ENCODE data around the gene PIK3CD.
A peak's percentile ranks its signal among the peaks of the same experiment; 100 is the strongest.

Gene PIK3CD

DNA sequence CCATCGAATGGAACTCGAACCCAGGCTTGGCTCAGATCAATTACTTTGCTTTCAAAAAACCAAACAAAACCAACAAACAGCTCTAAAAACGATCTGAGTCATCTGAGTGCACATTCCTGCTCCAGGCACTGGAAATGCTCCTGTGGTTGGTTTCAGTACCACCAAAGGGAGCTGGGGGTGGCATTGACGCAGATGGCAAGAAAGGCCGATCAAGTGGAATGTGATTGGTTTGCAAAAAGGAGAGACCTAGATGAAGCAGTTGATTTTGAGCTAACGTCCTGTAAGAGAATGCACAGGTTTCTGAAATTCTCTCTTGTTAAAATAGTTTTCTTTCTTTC, 39.5 kb downstream of the PIK3CD start:
- H3K4me3 ChIP-seq (ENCODE audit: low read depth, low read length): no peak overlapping the region
- peak; percentile 75 for DNase-seq (ENCODE audit: low read depth, low spot score)
- in situ Hi-C loops (cut with HindIII; ENCODE audit: low sequenced_read_pairs): no loop called here
- TF ChIP-seq, protein P1, sequence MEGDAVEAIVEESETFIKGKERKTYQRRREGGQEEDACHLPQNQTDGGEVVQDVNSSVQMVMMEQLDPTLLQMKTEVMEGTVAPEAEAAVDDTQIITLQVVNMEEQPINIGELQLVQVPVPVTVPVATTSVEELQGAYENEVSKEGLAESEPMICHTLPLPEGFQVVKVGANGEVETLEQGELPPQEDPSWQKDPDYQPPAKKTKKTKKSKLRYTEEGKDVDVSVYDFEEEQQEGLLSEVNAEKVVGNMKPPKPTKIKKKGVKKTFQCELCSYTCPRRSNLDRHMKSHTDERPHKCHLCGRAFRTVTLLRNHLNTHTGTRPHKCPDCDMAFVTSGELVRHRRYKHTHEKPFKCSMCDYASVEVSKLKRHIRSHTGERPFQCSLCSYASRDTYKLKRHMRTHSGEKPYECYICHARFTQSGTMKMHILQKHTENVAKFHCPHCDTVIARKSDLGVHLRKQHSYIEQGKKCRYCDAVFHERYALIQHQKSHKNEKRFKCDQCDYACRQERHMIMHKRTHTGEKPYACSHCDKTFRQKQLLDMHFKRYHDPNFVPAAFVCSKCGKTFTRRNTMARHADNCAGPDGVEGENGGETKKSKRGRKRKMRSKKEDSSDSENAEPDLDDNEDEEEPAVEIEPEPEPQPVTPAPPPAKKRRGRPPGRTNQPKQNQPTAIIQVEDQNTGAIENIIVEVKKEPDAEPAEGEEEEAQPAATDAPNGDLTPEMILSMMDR (IDR thresholded peaks at IDR 0.05; ENCODE audit: low read depth, low read length): no peak

DNA sequence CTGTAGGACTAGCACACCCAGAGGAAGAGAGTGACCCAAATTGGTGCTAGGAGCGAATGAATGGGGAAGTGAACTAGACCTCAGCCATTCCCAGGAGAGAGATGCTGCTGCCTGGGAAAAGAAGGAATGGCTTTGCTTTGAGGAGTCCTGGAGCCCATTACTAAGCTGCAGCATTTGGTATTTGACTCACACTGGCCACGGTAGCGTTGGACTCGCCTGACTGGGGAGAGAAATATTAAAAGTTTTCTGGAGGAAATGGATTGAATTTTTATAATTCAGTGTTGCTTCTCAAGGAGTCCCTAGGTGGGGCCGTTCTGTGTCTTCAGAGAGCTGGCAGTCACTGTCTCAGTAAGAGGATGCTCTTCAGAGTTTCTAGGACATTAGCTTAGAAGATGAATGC, 40.2 kb downstream of the PIK3CD start:
- TF ChIP-seq, protein P1 (IDR thresholded peaks at IDR 0.05; ENCODE audit: low read depth, low read length): peak; percentile 20
- H3K4me3 ChIP-seq (ENCODE audit: low read depth, low read length): no peak overlapping the region
- in situ Hi-C loops (cut with HindIII; ENCODE audit: low sequenced_read_pairs): no loop called here
- DNase-seq (ENCODE audit: low read depth, low spot score): no peak

DNA sequence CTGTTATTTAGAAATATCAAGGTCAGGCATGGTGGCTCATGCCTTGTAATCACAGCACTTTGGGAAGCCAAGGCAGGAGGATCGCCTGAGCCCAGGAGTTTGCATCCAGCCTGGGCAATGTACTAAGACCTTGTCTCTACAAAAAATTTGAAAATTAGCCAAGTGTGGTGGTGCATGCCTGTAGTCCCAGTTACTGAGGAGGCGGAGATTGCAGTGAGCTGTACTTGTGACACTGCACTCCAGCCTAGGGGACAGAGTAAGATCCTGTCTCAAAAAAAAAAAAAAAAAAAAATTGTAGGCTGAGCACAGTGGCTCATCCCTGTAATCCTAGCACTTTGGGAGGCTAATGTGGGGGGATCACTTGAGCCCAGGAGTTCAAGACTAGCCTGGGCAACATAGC, 45.3 kb downstream of the PIK3CD start:
- in situ Hi-C loops (cut with HindIII; ENCODE audit: low sequenced_read_pairs): no loop called here
- no peak overlapping the region for H3K4me3 ChIP-seq (ENCODE audit: low read depth, low read length)
- TF ChIP-seq, protein P1 (IDR thresholded peaks at IDR 0.05; ENCODE audit: low read depth, low read length): no peak
- no peak for DNase-seq (ENCODE audit: low read depth, low spot score)

DNA sequence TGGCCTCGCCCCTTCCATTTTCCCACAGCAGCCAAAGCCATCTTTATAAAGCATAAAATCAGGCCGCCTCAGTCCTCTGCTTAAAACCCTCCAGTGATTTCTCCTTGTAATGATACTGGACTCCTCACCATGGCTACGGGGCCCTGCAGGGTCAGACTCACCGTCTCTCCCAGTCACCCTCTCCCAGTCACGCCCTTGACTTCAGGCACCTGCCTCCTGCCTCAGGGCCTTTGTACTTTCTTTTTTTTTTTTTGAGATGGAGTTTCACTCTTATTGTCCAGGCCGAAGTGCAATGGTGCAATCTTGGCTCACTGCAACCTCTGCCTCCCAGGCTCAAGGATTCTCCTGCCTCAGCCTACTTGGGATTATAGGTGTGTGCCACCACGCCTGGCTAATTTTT, 47.8 kb downstream of the PIK3CD start:
- TF ChIP-seq, protein P1 (IDR thresholded peaks at IDR 0.05; ENCODE audit: low read depth, low read length): no peak
- DNase-seq (ENCODE audit: low read depth, low spot score): no peak
- H3K4me3 ChIP-seq (ENCODE audit: low read depth, low read length): no peak overlapping the region
- in situ Hi-C loops (cut with HindIII; ENCODE audit: low sequenced_read_pairs): no loop called here

DNA sequence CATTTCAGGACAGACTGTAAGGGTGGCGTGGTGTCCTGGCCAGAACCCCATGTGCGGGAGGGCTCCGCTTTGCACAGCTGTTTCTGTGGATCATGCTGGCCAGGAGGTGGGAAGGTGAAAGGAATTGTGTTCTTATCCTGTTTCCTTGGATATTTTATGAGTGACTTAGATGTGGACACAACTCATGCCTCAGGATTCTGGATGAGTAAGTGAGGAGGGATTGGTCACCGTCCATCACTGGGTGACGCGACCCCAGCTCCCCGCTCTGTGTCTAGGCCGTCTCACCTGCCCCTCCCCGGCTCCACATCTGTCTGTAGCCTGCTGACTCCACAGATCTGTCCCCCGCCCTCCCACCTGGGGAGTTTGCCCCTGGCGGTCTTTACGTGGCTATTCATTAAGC, 48.8 kb downstream of the PIK3CD start:
- peak; percentile 82 for DNase-seq (ENCODE audit: low read depth, low spot score)
- in situ Hi-C loops (cut with HindIII; ENCODE audit: low sequenced_read_pairs): no loop called here
- H3K4me3 ChIP-seq (ENCODE audit: low read depth, low read length): no peak overlapping the region
- TF ChIP-seq, protein P1 (IDR thresholded peaks at IDR 0.05; ENCODE audit: low read depth, low read length): no peak

DNA sequence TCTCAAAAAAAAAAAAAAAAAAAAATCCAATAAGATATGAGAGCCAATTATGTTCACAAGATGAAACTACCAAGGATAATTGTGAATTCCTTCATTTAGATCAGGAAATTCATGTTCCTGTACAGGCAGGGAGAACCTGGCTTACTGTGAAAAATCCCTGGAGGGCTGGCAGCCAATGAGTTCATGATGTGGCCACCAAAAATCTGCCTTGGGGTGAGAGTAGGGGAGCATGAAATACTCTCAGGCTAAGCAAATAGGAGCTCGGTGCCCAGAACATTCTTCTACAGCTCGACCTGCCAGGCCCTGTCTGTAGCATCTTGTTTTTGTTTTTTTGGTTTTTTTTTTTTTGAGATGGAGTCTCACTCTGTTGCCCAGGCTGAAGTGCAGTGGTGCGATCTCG, 50.1 kb downstream of the PIK3CD start:
- TF ChIP-seq, protein P1 (IDR thresholded peaks at IDR 0.05; ENCODE audit: low read depth, low read length): no peak
- in situ Hi-C loops (cut with HindIII; ENCODE audit: low sequenced_read_pairs): no loop called here
- no peak overlapping the region for H3K4me3 ChIP-seq (ENCODE audit: low read depth, low read length)
- DNase-seq (ENCODE audit: low read depth, low spot score): no peak

DNA sequence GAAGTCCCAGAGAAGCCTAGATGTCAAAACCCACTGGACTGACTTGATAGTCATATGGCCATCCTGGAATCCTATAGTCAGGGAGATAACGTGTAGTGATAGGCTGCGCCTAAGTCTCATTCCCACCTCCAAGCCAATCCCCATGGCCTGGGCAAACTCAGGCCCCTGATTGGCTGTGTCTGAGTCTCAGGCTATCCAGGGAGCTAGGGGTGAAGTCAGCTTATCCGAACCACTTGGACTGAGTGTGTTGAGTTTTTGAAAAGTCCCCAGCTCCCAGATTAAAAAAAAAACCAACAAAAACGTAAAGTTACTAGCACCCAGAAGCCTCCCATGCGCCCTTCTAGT, 51.6 kb downstream of the PIK3CD start:
- H3K4me3 ChIP-seq (ENCODE audit: low read depth, low read length): no peak overlapping the region
- TF ChIP-seq, protein P1 (IDR thresholded peaks at IDR 0.05; ENCODE audit: low read depth, low read length): no peak
- DNase-seq (ENCODE audit: low read depth, low spot score): no peak
- in situ Hi-C loops (cut with HindIII; ENCODE audit: low sequenced_read_pairs): no loop called here
